Subcutaneous adipose tissue (tissue), 4 donors: Measurements from ENCODE around the gene ZNF337. TPM values are rescaled to one million over a fixed set of nuclear protein-coding genes. Genes with fewer than 3 reads are reported as not detected.

ENCODE experiments used
- total RNA-seq, 4 donors: library from RNA; depleted of rRNA; stranded (reverse); fragments of >200 nt; gene quantifications; one replicate each; pipeline ENCODE4 v1.1.0, GENCODE V29; 2016
- TF ChIP-seq, protein P1 (sequence below): fragments of 450-650 bp; IDR thresholded peaks from one replicate; pipeline ENCODE4 v1.5.1; 2016; ENCODE audit warnings: low read depth, mild to moderate bottlenecking, control low read depth, antibody characterized with exemption, moderate library complexity

The ZNF337 gene
- total RNA-seq, 4 donors from 2014 or later: 10.4 to 19.2 (median 16.0) TPM

DNA sequence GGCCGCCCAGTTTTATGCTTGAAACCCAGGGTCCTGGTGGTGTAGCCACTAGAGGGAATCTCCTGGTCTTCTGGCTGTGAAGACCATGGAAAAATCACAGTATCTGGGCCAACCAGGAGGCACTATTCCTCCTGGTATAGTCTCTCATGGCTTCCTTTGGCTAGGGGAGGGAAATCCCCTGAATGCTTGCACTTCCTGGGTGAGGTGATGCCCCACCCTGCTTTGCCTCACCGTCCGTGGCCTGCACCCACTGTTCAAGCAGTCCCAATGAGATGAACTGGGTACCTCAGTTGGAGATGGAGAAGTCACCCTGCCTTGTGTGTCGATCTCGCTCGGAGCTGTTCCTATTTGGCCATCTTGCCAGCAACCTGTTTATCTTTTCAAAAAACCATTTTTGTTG, 10.1 kb upstream of the ZNF337 start:
- TF ChIP-seq, protein P1, sequence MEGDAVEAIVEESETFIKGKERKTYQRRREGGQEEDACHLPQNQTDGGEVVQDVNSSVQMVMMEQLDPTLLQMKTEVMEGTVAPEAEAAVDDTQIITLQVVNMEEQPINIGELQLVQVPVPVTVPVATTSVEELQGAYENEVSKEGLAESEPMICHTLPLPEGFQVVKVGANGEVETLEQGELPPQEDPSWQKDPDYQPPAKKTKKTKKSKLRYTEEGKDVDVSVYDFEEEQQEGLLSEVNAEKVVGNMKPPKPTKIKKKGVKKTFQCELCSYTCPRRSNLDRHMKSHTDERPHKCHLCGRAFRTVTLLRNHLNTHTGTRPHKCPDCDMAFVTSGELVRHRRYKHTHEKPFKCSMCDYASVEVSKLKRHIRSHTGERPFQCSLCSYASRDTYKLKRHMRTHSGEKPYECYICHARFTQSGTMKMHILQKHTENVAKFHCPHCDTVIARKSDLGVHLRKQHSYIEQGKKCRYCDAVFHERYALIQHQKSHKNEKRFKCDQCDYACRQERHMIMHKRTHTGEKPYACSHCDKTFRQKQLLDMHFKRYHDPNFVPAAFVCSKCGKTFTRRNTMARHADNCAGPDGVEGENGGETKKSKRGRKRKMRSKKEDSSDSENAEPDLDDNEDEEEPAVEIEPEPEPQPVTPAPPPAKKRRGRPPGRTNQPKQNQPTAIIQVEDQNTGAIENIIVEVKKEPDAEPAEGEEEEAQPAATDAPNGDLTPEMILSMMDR: no peak

DNA sequence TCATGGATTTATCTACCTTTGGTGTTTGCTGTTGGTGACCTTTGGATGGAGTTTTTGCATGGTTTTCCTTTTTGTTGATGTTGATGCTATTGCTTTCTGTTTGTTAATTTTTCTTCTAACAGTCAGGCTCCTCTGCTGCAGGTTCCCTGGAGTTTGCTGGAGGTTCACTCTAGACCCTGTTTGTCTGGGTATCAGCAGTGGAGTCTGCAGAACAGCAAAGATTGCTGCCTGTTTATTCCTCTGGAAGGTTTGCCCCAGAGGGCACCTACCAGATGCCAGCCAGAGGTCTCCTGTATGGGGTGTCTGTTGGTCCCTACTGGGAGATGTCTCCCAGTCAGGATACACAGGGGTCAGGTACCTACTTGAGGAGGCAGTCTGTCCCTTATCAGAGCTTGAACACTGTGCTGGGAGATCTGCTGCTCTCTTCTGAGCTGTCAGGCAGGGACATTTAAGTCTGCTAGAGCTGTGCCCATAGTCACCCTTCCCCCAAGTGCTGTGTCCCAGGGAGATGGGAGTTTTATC, 9.2 kb upstream of the ZNF337 start:
- TF ChIP-seq, protein P1: no peak

DNA sequence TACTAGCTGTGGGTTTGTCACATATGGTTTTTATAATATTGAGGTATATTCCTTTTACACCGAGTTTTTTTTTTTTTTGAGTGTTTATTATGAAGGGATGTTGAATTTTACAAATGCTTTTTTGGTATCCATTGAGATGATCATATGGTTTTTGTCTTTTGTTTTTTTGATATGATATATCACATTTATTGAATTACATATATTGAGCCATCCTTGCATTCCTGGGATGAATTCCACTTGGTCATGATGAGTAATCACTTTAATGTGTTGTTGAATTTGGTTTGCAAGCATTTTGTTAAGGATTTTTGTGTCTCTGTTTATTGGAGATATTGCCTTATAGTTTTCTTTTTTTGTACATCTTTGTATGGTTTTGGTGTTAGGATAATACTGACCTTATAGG, 3.3 kb upstream of the ZNF337 start:
- TF ChIP-seq, protein P1: no peak

DNA sequence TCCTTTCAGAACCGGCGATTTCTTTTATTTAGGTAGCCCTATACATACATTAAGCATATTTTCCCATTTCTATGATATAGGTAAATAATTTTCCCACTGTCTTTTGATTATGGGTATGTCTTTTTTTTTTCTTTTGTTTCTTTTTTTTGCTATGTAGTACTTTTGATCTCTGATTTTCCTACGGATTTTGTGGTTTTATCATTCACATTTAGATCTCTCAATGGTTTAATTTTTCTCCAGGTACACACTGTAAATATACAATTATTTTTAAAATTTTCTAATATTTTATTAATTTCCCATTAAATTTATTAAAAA, 436 bp upstream of the ZNF337 start:
- TF ChIP-seq, protein P1: no peak

DNA sequence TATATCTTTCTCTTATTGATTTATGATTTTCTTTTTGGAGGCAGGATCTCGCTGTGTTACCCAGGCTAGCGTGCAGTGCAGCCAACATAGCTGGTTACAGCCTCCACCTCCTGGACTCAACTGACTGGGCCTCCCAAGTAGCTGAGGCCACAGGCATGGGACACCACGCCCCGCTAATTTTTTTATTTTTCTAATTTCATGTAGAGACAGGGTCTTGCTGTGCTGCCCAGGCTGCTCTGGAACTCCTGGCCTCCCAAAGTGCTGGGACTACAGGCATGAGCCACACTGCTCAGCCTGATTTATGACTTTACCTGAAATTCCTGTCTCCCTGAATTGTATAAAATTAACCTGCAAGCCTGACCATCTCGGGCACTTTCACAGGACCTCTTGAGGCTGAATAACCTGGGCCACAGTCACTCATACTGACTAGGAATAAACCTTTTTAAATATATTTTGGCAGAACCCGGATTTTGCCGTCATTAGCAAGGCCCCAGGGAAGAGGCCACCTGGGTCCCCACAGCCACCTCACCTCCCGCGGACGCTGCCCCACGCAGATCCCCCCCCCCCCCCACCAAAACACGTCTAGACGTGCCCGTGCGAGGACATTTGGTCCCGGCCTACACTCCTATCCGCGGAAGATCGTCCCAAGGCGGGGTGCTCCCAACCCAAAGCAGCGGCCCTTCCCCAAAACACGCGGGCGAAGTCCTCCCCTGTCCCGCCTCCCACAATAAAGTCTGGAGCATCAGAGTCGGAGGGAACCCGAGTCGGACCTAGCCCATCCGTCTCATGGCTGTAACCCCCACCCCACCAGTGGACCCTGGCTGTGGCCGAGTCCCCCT, 902 bp downstream of the ZNF337 start:
- TF ChIP-seq, protein P1: no peak

DNA sequence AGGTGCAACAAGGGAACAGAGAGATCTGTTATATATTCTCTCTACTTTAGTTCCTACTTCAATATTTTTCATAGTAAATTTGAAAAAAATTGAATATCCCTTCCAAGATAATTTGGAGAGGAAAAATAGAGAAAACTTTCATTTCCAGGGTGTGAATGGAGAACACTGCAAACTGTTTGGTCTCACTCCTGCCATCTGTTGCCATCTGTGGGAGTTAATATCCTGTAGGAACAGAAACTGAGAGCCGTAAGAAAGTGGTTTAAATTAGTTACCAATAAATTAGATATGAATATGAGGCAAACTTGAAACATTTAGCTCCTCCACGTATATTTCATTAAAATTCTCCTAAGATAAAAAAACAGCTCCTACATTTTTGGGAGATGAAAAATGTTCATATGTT, 4.2 kb downstream of the ZNF337 start:
- TF ChIP-seq, protein P1: no peak

DNA sequence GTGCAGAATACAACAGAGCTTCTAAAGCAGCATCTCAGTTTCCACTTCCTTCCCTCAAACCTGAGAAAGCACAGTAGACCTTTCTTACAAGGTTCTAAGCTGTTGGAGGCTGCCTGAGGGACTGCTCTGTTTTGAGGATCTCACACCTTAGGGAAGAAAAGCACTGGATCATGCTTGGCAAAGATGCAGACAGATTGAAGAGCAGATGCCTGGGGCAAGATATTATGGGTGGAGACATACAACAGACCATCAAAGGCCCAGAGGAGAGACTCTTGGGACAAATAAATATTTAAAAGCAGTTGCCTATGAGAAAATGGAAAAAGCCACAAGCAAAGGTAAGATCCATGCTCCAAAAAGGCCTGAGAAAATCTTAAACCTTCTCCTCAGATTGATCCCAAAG, 6.2 kb downstream of the ZNF337 start:
- TF ChIP-seq, protein P1: no peak
